ENCODE data around the gene MICU2. TPM values are rescaled to one million over a fixed set of nuclear protein-coding genes. Genes with fewer than 3 reads are reported as not detected.

The MICU2 gene
- total and polyA plus RNA-seq, 2 of the 13 experiments (the other 11 are each of a cell fraction or from before 2014, with no cell fraction given): 31.7 to 42.4 TPM

GRCh38 chr13:21611385-21611784 is 7.4 kb upstream of the MICU2 start:
- Histone ChIP-seq H3K9me3 (ENCODE audit: low read length) (no peaks in the 10 kb centered on the region), H3K4me3 (replicated peaks in 1 of 3; ENCODE audit: insufficient read depth in 1 of 3, low read depth in 2 of 3, low read length in 3 of 3) (no peak overlapping the region), H4K20me1 (ENCODE audit: insufficient read depth, low read length) (no peaks in the 10 kb centered on the region), H2AFZ (ENCODE audit: low read length) (no peak overlapping the region), H3K9ac (ENCODE audit: insufficient read depth, low read depth, low read length) (no peak overlapping the region), H3K27ac (ENCODE audit: extremely low read length, insufficient read depth, low read length) (no peak overlapping the region), H3K79me2 (ENCODE audit: insufficient read depth, low read length) (no peaks in the 10 kb centered on the region), H3K27me3 (ENCODE audit: control insufficient read depth in 1 of 2, insufficient read depth in 2 of 2, low read length in 2 of 2) (peaks cover 2 to 3% of the 10 kb centered on the region in 2 experiments; a peak in 1 of 5 replicates), H3K36me3 (replicated peaks in 1 of 2; ENCODE audit: control insufficient read depth in 1 of 2, insufficient read depth in 2 of 2, low read length in 2 of 2) (no peaks in the 10 kb centered on the region), H3K4me2 (ENCODE audit: low read depth, low read length) (no peak overlapping the region), H3K4me1 (ENCODE audit: insufficient read depth, low read length) (peaks cover 9% of the 10 kb centered on the region)
- ATAC-seq (no peak), DNase-seq (ENCODE audit: low spot score) (no peak), FAIRE-seq (no peak)
- no TSS peak for BruUV-seq (replicated peaks)
- intact Hi-C loops (cut with micrococcal nuclease; ENCODE audit: unreplicated experiment) (no loop called here), in situ Hi-C loops (cut with HindIII; ENCODE audit: extremely low pct_ligation_motif_present, low pct_unique_long_range_greater_than_20kb) (loop anchor here (25.0 kb wide), 1 partner anchor 1176 kb away; no protein-coding TSS in a partner anchor)
- TF ChIP-seq ZNF468 (CRISPR knock-in tag; IDR thresholded peaks at IDR 0.05) (no peak), ZC3H13 (CRISPR knock-in tag; IDR thresholded peaks at IDR 0.05) (no peak), CBX5 (CRISPR knock-in tag; IDR thresholded peaks at IDR 0.05; ENCODE audit: borderline replicate concordance) (no peak), KMT2B (CRISPR knock-in tag; IDR thresholded peaks at IDR 0.05) (no peak), GTF2F1 (IDR thresholded peaks at IDR 0.05; ENCODE audit: low read length) (no peak), ZNF781 (CRISPR knock-in tag; IDR thresholded peaks at IDR 0.05; ENCODE audit: borderline replicate concordance, not compliant biosample characterization) (no peak), KIAA2018 (CRISPR knock-in tag; IDR thresholded peaks at IDR 0.05; ENCODE audit: borderline replicate concordance) (no peak)
- POLR2A ChIA-PET: no interaction called here
- CTCF ChIA-PET (ENCODE audit: low intra/inter-chr PET ratio, low total read pairs): no interaction called here
- 83% methylated on average over 17 of the region's 21 CpGs for WGBS (ENCODE audit: low lambda C conversion rate)

Data from HepG2 (cell line).